ENCODE data around the gene NDUFV2. TPM values are rescaled to one million over a fixed set of nuclear protein-coding genes. Genes with fewer than 3 reads are reported as not detected.
A peak's percentile ranks its signal among the peaks of the same experiment; 100 is the strongest.

Gene NDUFV2
- total RNA-seq, 1 experiment from 2014 or later, result 192 TPM

- H3K4me1 Mint-ChIP-seq (ENCODE audit: insufficient read depth, unreplicated experiment), result no peaks in the 10 kb centered on the region
- CTCF ChIA-PET, result interaction anchor here (1.3 kb wide), 1 partner anchor 22 kb away, joined by 3 read pairs; no protein-coding TSS in a partner anchor
Measured at GRCh38 chr18:9096007-9096371, 6.5 kb upstream of the NDUFV2 start.

GRCh38 chr18:9096685-9097084 lies 5.8 kb upstream of the NDUFV2 start:
- ChIA-PET CTCF (interaction anchor here (0.5 to 1.3 kb wide), 2 partner anchors 22 to 522 kb away, joined by 3 to 5 read pairs; no protein-coding TSS in a partner anchor), POLR2A (interaction anchor here (1.2 to 5.8 kb wide), 3 partner anchors 21 to 43 kb away, joined by 3 to 25 read pairs (median 4); no protein-coding TSS in a partner anchor)
- no TSS peak for BruUV-seq (replicated peaks)
- TF ChIP-seq CTCF (IDR thresholded peaks at IDR 0.05; ENCODE audit: unreplicated experiment), result no peak
- intact Hi-C loops (cut with micrococcal nuclease), result no loop called here
- no peak for DNase-seq (ENCODE audit: unreplicated experiment)
- H3K4me1 Mint-ChIP-seq (ENCODE audit: insufficient read depth, unreplicated experiment), result peaks cover 4% of the 10 kb centered on the region
- no peaks in the 10 kb centered on the region for H3K27me3 Mint-ChIP-seq (ENCODE audit: insufficient read depth, unreplicated experiment)
- no peaks in the 10 kb centered on the region for H3K36me3 Mint-ChIP-seq (ENCODE audit: insufficient read depth, unreplicated experiment)
- H3K27ac Mint-ChIP-seq (ENCODE audit: low read depth, unreplicated experiment), result no peak overlapping the region
- H3K9me3 Mint-ChIP-seq (ENCODE audit: unreplicated experiment), result no peaks in the 10 kb centered on the region
- H3K4me3 Mint-ChIP-seq (ENCODE audit: unreplicated experiment), result no peak overlapping the region

More at GRCh38 chr18:9096007-9096371, 6.5 kb upstream of the NDUFV2 start:
- Mint-ChIP-seq H3K27me3 (ENCODE audit: insufficient read depth, unreplicated experiment) (no peaks in the 10 kb centered on the region), H3K27ac (ENCODE audit: low read depth, unreplicated experiment) (no peak overlapping the region), H3K36me3 (ENCODE audit: insufficient read depth, unreplicated experiment) (no peaks in the 10 kb centered on the region), H3K4me3 (ENCODE audit: unreplicated experiment) (no peak overlapping the region), H3K9me3 (ENCODE audit: unreplicated experiment) (no peaks in the 10 kb centered on the region)
- intact Hi-C loops (cut with micrococcal nuclease), result no loop called here
- POLR2A ChIA-PET, result interaction anchor here (0.7 to 5.8 kb wide), 4 partner anchors 22 to 43 kb away, joined by 3 to 25 read pairs (median 4); no protein-coding TSS in a partner anchor
- no TSS peak for BruUV-seq (replicated peaks)
- no peak for DNase-seq (ENCODE audit: unreplicated experiment)
- TF ChIP-seq CTCF (IDR thresholded peaks at IDR 0.05; ENCODE audit: unreplicated experiment), result no peak

GRCh38 chr18:9097349-9097748 lies 5.2 kb upstream of the NDUFV2 start:
- no peak overlapping the region for H3K4me3 Mint-ChIP-seq (ENCODE audit: unreplicated experiment)
- BruUV-seq (replicated peaks), result no TSS peak
- H3K36me3 Mint-ChIP-seq (ENCODE audit: insufficient read depth, unreplicated experiment), result peaks cover 4% of the 10 kb centered on the region
- DNase-seq (ENCODE audit: unreplicated experiment), result no peak
- peaks cover 7% of the 10 kb centered on the region for H3K4me1 Mint-ChIP-seq (ENCODE audit: insufficient read depth, unreplicated experiment)
- CTCF ChIA-PET, result interaction anchor here (0.5 to 1.3 kb wide), 2 partner anchors 23 to 522 kb away, joined by 3 to 5 read pairs; no protein-coding TSS in a partner anchor
- intact Hi-C loops (cut with micrococcal nuclease), result no loop called here
- POLR2A ChIA-PET, result interaction anchor here (0.5 to 5.8 kb wide), 5 partner anchors 9 to 1316 kb away, joined by 3 to 25 read pairs (median 3); no protein-coding TSS in a partner anchor
- no peaks in the 10 kb centered on the region for H3K9me3 Mint-ChIP-seq (ENCODE audit: unreplicated experiment)
- H3K27me3 Mint-ChIP-seq (ENCODE audit: insufficient read depth, unreplicated experiment), result no peaks in the 10 kb centered on the region
- TF ChIP-seq CTCF (IDR thresholded peaks at IDR 0.05; ENCODE audit: unreplicated experiment), result no peak
- no peak overlapping the region for H3K27ac Mint-ChIP-seq (ENCODE audit: low read depth, unreplicated experiment)

- intact Hi-C loops (cut with micrococcal nuclease), result no loop called here
- ChIA-PET POLR2A (interaction anchor here (1.3 to 8.5 kb wide), 7 partner anchors 13 to 815 kb away, joined by 4 to 449 read pairs (median 12); partner anchors contain the start of gene ANKRD12), CTCF (interaction anchor here (1.7 to 2.5 kb wide), 2 partner anchors 27 to 46 kb away, joined by 5 to 10 read pairs; no protein-coding TSS in a partner anchor)
- Mint-ChIP-seq H3K4me1 (ENCODE audit: insufficient read depth, unreplicated experiment) (peaks cover 24% of the 10 kb centered on the region), H3K4me3 (ENCODE audit: unreplicated experiment) (peak overlapping the region; percentile 20), H3K27ac (ENCODE audit: low read depth, unreplicated experiment) (no peak overlapping the region), H3K36me3 (ENCODE audit: insufficient read depth, unreplicated experiment) (peaks cover 8% of the 10 kb centered on the region), H3K9me3 (ENCODE audit: unreplicated experiment) (no peaks in the 10 kb centered on the region), H3K27me3 (ENCODE audit: insufficient read depth, unreplicated experiment) (no peaks in the 10 kb centered on the region)
- BruUV-seq (replicated peaks), result no TSS peak
- no peak for DNase-seq (ENCODE audit: unreplicated experiment)
- TF ChIP-seq CTCF (IDR thresholded peaks at IDR 0.05; ENCODE audit: unreplicated experiment), result no peak
Measured at GRCh38 chr18:9100796-9101195, 1.7 kb upstream of the NDUFV2 start.
